Upper lobe of right lung (tissue), 1 donor: ENCODE results near the gene CC2D1A. TPM values are rescaled to one million over a fixed set of nuclear protein-coding genes. Genes with fewer than 3 reads are reported as not detected.

Source experiments
- ATAC-seq: fragments of 200-7000 bp; cut with Tn5 transposase; one replicate; pipeline ENCODE4 v1.9.1; 2020; ENCODE audit warnings: mild to moderate bottlenecking, moderate library complexity
- DNase-seq: peaks from one replicate; pipeline ENCODE4 v3.0.0-alpha.2; 2020
- H3K27ac ChIP-seq: fragments of 200-600 bp; one replicate; pipeline ENCODE4 v1.8.0; 2022
- H3K27me3 ChIP-seq: fragments of 200-600 bp; one replicate; pipeline ENCODE4 v1.8.0; 2022; ENCODE audit warnings: mild to moderate bottlenecking
- H3K36me3 ChIP-seq: fragments of 200-600 bp; one replicate; pipeline ENCODE4 v1.8.0; 2022
- H3K4me1 ChIP-seq: fragments of 200-600 bp; one replicate; pipeline ENCODE4 v1.8.0; 2022
- H3K4me3 ChIP-seq: fragments of 200-600 bp; one replicate; pipeline ENCODE4 v1.8.0; 2022; ENCODE audit warnings: mild to moderate bottlenecking
- H3K9me3 ChIP-seq: fragments of 200-600 bp; one replicate; pipeline ENCODE4 v1.8.0; 2022
- CTCF ChIP-seq: fragments of 200-600 bp; IDR thresholded peaks from one replicate; pipeline ENCODE4 v1.8.0; 2022; ENCODE audit warnings: antibody characterized with exemption
- intact Hi-C: fragments of 100-400 bp; cut with DNase I; formaldehyde crosslinking; loops from one replicate; pipeline ENCODE4 v1.11.0; 2022
- total RNA-seq: library from RNA; stranded (reverse); fragmentation: NEBNext Ultra II Directional; extraction: Animal tissue kit (Norgen Biotek cat#: 25700); gene quantifications from one replicate; pipeline ENCODE4 v1.2.1, GENCODE V29; 2021
- donor health status: DM: no; HTN: yes; CAD: no; lungs with severe emphysema.

CC2D1A gene
- total RNA-seq, 1 donor from 2014 or later = 28.9 TPM

DNA sequence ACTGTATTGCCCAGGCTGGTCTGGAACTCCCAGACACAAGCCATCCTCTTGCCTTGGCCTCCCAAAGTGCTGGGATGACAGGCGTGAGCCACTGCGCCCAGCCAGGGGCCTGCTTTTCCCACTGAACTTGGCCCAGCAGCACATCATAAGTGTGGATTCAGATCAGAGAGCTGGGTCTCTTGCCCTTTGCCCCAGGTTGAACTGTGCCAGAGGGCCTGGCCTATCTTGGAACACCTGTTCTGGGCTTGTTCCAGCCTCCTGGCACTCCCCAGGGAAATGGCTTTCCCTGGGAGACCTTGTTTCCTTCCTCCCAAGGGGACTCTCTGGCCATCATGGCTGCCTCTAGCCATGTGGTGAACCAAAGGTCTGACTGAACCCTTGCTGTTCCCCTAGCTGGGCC lies 3.4 kb downstream of the CC2D1A start:
- no peaks in the 10 kb centered on the region for H3K9me3 ChIP-seq
- intact Hi-C loops = no loop called here
- no peak overlapping the region for H3K27ac ChIP-seq
- peaks cover 36% of the 10 kb centered on the region for H3K36me3 ChIP-seq
- DNase-seq (no peak), ATAC-seq (no peak)
- no peak overlapping the region for H3K4me3 ChIP-seq
- H3K4me1 ChIP-seq = peaks cover 8% of the 10 kb centered on the region
- no peaks in the 10 kb centered on the region for H3K27me3 ChIP-seq
- TF ChIP-seq CTCF = no peak

- no peak overlapping the region for H3K4me3 ChIP-seq
- H3K27me3 ChIP-seq = no peaks in the 10 kb centered on the region
- no peaks in the 10 kb centered on the region for H3K4me1 ChIP-seq
- H3K9me3 ChIP-seq = no peaks in the 10 kb centered on the region
- peaks cover 63% of the 10 kb centered on the region for H3K36me3 ChIP-seq
- ATAC-seq = no peak
- no peak for TF ChIP-seq CTCF
- intact Hi-C loops = no loop called here
- no peak overlapping the region for H3K27ac ChIP-seq
- no peak for DNase-seq
Observed at GRCh38 chr19:13913352-13913751, 7.4 kb downstream of the CC2D1A start.

GRCh38 chr19:13914777-13915176 lies 8.8 kb downstream of the CC2D1A start:
- intact Hi-C loops = no loop called here
- Histone ChIP-seq H3K9me3 (no peaks in the 10 kb centered on the region), H3K36me3 (peaks cover 69% of the 10 kb centered on the region), H3K27me3 (no peaks in the 10 kb centered on the region), H3K4me3 (no peak overlapping the region), H3K27ac (no peak overlapping the region), H3K4me1 (no peaks in the 10 kb centered on the region)
- ATAC-seq (no peak), DNase-seq (no peak)
- TF ChIP-seq CTCF = no peak

DNA sequence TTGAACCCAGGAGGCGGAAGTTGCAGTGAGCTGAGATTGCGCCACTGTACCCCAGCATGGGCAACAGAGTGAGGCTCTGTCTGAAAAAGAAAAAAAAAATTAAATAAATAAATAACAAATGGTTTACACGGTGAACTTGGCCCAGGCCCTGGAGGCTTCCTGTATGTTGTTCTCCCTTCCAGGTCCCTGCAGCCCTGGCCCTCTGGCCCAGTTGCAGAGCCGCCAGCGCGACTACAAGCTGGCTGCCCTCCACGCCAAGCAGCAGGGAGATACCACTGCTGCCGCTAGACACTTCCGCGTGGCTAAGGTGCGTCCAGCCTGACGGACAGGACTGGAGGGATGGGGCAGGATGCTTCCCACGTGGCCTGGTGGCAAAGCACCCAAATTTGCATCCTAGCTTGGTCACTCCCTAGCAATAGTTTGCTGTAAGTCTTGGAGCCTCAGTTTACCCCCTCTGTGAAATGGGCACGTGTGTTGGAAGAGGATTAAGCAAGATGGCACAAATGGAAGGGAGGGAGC lies 11.9 kb downstream of the CC2D1A start:
- DNase-seq = no peak
- Histone ChIP-seq H3K4me1 (no peaks in the 10 kb centered on the region), H3K4me3 (no peak overlapping the region), H3K36me3 (peaks cover 74% of the 10 kb centered on the region), H3K27me3 (no peaks in the 10 kb centered on the region), H3K27ac (no peak overlapping the region), H3K9me3 (no peaks in the 10 kb centered on the region)
- ATAC-seq = peak; percentile 10
- intact Hi-C loops = no loop called here
- no peak for TF ChIP-seq CTCF

DNA sequence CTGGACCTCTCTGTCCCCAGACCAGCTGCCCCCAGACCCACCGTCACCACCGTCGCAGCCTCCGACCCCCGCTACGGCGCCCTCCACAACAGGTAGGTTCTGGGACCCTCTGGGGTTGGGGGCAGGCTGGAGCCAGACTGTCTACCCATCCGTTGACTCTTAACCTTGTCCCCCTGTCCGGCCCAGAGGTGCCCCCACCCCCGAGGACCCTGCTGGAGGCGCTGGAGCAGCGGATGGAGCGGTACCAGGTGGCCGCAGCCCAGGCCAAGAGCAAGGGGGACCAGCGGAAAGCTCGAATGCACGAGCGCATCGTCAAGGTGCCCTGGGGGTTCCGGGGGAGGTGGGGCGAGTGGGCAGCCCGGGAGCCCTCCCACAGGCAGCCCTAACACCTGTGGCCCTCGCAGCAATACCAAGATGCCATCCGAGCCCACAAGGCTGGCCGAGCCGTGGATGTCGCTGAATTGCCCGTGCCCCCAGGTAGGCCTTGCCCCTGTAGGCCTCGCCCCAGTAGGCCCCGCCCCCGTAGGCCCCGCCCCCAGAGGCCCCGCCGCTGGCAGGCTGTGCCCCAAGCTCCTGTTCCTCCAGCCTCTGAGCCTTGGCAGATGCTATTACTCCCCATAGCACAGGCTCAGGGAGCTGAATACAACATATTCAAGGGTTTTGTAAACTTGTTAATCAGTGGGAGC lies 12.9 kb downstream of the CC2D1A start:
- H3K36me3 ChIP-seq = peaks cover 73% of the 10 kb centered on the region
- no peak for TF ChIP-seq CTCF
- no peak overlapping the region for H3K27ac ChIP-seq

More for the DNA sequence above, 12.9 kb downstream of the CC2D1A start:
- H3K9me3 ChIP-seq = no peaks in the 10 kb centered on the region
- intact Hi-C loops = no loop called here
- H3K4me3 ChIP-seq = no peak overlapping the region
- H3K4me1 ChIP-seq = no peaks in the 10 kb centered on the region
- no peaks in the 10 kb centered on the region for H3K27me3 ChIP-seq
- DNase-seq (no peak), ATAC-seq (no peak)
